Stimulated activated CD4-positive, alpha-beta T cell treated with anti-CD3 and anti-CD28 coated beads, Interleukin-4, amount 100 ng/mL, for 48 hours (primary cell): ENCODE results near the gene VGLL3.
"Not testable (repeated sequence)": the region's sequence is repeated elsewhere in the genome, so short reads cannot be mapped to it uniquely, and the experiment has no call there.

Experiments used
- DNase-seq, 2 donors: peaks; one replicate each; pipeline ENCODE4 v3.0.0-alpha.2; 2020; ENCODE audit warnings: low read depth in 2 of 2

The VGLL3 gene

GRCh38 chr3:86989611-86990010, 1.3 kb downstream of the VGLL3 start:
- DNase-seq: no peak

- no peak for DNase-seq
These were observed 1.9 kb downstream of the VGLL3 start for GRCh38 chr3:86989006-86989405.

GRCh38 chr3:86988235-86988634, 2.7 kb downstream of the VGLL3 start:
- DNase-seq: no peak

- no peak for DNase-seq
These were observed 3.6 kb downstream of the VGLL3 start for GRCh38 chr3:86987421-86987715.

GRCh38 chr3:86986671-86987420, 4.1 kb downstream of the VGLL3 start:
- no peak for DNase-seq

- DNase-seq: no peak
These were observed 5.6 kb downstream of the VGLL3 start for GRCh38 chr3:86985181-86985826.

- DNase-seq: no peak
These were observed 6.7 kb downstream of the VGLL3 start for GRCh38 chr3:86984271-86984670.

GRCh38 chr3:86982883-86983282, 8.1 kb downstream of the VGLL3 start:
- no peak for DNase-seq

GRCh38 chr3:86978111-86978551, 12.8 kb downstream of the VGLL3 start:
- DNase-seq: no peak

GRCh38 chr3:86976219-86976618, 14.7 kb downstream of the VGLL3 start:
- DNase-seq: no peak

- DNase-seq: not testable (repeated sequence)
These were observed 16.8 kb downstream of the VGLL3 start for GRCh38 chr3:86974177-86974576.

- DNase-seq: no peak
These were observed 17.5 kb downstream of the VGLL3 start for GRCh38 chr3:86973440-86973839.

GRCh38 chr3:86969500-86970189, 21.3 kb downstream of the VGLL3 start:
- no peak for DNase-seq

GRCh38 chr3:86968244-86968932, 22.6 kb downstream of the VGLL3 start:
- DNase-seq: no peak

- DNase-seq: no peak
These were observed 23.9 kb downstream of the VGLL3 start for GRCh38 chr3:86967062-86967461.

GRCh38 chr3:86965166-86965565, 25.8 kb downstream of the VGLL3 start:
- DNase-seq: no peak

- DNase-seq: no peak
These were observed 27.3 kb downstream of the VGLL3 start for GRCh38 chr3:86963611-86964010.

GRCh38 chr3:86961297-86961696, 29.7 kb downstream of the VGLL3 start:
- DNase-seq: no peak

- DNase-seq: no peak
These were observed 30.4 kb downstream of the VGLL3 start for GRCh38 chr3:86960550-86960949.

- no peak for DNase-seq
These were observed 32.4 kb downstream of the VGLL3 start for GRCh38 chr3:86958534-86958933.

- no peak for DNase-seq
These were observed 36.2 kb downstream of the VGLL3 start for GRCh38 chr3:86954747-86955146.

GRCh38 chr3:86954226-86954625, 36.7 kb downstream of the VGLL3 start:
- DNase-seq: no peak
